H9 (cell line): ENCODE results near the gene ARHGDIB. TPM values are rescaled to one million over a fixed set of nuclear protein-coding genes. Genes with fewer than 3 reads are reported as not detected.

ENCODE experiments used
- DNase-seq: peaks from one replicate; pipeline ENCODE4 v3.0.0-alpha.2; 2017
- H2AFZ ChIP-seq: one replicate; pipeline ENCODE4 v1.6.1; 2013; ENCODE audit warnings: mild to moderate bottlenecking, low read length, control low read depth, moderate library complexity
- H2AK5ac ChIP-seq: 2 replicates; pipeline ENCODE4 v1.6.1; 2013; ENCODE audit warnings: low read length, control low read depth, mixed read lengths; ENCODE audit not compliant: insufficient read length
- H2BK120ac ChIP-seq: one replicate; pipeline ENCODE4 v1.6.1; 2013; ENCODE audit warnings: low read depth, mild to moderate bottlenecking, low read length, control low read depth, inconsistent platforms; ENCODE audit not compliant: poor library complexity, severe bottlenecking
- H2BK12ac ChIP-seq: 2 replicates; pipeline ENCODE4 v1.6.1; 2013; ENCODE audit warnings: low read length, control low read depth, mixed read lengths, low read depth; ENCODE audit not compliant: insufficient read length
- H2BK15ac ChIP-seq: 2 replicates; pipeline ENCODE4 v1.6.1; 2013; ENCODE audit warnings: low read depth, low read length, control low read depth
- H2BK20ac ChIP-seq: one replicate; pipeline ENCODE4 v1.6.1; 2013; ENCODE audit warnings: low read depth, mild to moderate bottlenecking, low read length, control low read depth, inconsistent platforms; ENCODE audit not compliant: poor library complexity, severe bottlenecking
- H2BK5ac ChIP-seq: 2 replicates; pipeline ENCODE4 v1.6.1; 2013; ENCODE audit warnings: low read length, control low read depth, mixed read lengths; ENCODE audit not compliant: insufficient read length
- H3K14ac ChIP-seq: 2 replicates; pipeline ENCODE4 v1.6.1; 2013; ENCODE audit warnings: low read length, control low read depth; ENCODE audit not compliant: insufficient read depth
- H3K18ac ChIP-seq: 2 replicates; pipeline ENCODE4 v1.6.1; 2013; ENCODE audit warnings: low read depth, mild to moderate bottlenecking, mixed read lengths, low read length, control low read depth; ENCODE audit not compliant: insufficient read length
- H3K23ac ChIP-seq: 2 replicates; pipeline ENCODE4 v1.6.1; 2013; ENCODE audit warnings: low read length, control low read depth, mixed read lengths, low read depth; ENCODE audit not compliant: insufficient read length
- H3K23me2 ChIP-seq: 2 replicates; pipeline ENCODE4 v1.6.1; 2013; ENCODE audit warnings: low read depth, mild to moderate bottlenecking, mixed read lengths, low read length, control low read depth; ENCODE audit not compliant: insufficient read length, poor library complexity, severe bottlenecking
- H3K27ac ChIP-seq: 2 replicates; pipeline ENCODE4 v1.5.1; 2013; ENCODE audit warnings: low read length, control low read depth, mixed read lengths, low read depth; ENCODE audit not compliant: insufficient read length
- H3K27me3 ChIP-seq: 2 replicates; pipeline ENCODE4 v1.6.1; 2013; ENCODE audit warnings: low read length, control low read depth, inconsistent platforms; ENCODE audit not compliant: insufficient read depth
- H3K4ac ChIP-seq: 2 replicates; pipeline ENCODE4 v1.6.1; 2013; ENCODE audit warnings: low read depth, mild to moderate bottlenecking, control low read depth, inconsistent platforms, low read length, moderate library complexity
- H3K4me1 ChIP-seq: 2 replicates; pipeline ENCODE4 v1.6.1; 2013; ENCODE audit warnings: low read length, control low read depth, inconsistent platforms; ENCODE audit not compliant: insufficient read depth
- H3K4me2 ChIP-seq: 2 replicates; pipeline ENCODE4 v1.6.1; 2013; ENCODE audit warnings: low read length, control low read depth, mixed read lengths; ENCODE audit not compliant: insufficient read length, insufficient read depth
- H3K56ac ChIP-seq: 2 replicates; pipeline ENCODE4 v1.6.1; 2013; ENCODE audit warnings: low read depth, mild to moderate bottlenecking, mixed read lengths, low read length, control low read depth; ENCODE audit not compliant: insufficient read length
- H3K79me1 ChIP-seq: 2 replicates; pipeline ENCODE4 v1.6.1; 2013; ENCODE audit warnings: low read depth, mild to moderate bottlenecking, moderate library complexity, low read length, control low read depth, inconsistent platforms; ENCODE audit not compliant: insufficient read depth, poor library complexity, severe bottlenecking
- H3K79me2 ChIP-seq: 2 replicates; pipeline ENCODE4 v1.6.1; 2013; ENCODE audit warnings: low read length, control low read depth, inconsistent platforms; ENCODE audit not compliant: insufficient read depth
- H3K9ac ChIP-seq: 2 replicates; pipeline ENCODE4 v1.6.1; 2013; ENCODE audit warnings: low read length, control low read depth, mixed read lengths; ENCODE audit not compliant: insufficient read length; ENCODE audit errors: extremely low read depth
- H3K9me3 ChIP-seq: one replicate; pipeline ENCODE4 v1.6.1; 2013; ENCODE audit warnings: low read depth, low read length, inconsistent platforms; ENCODE audit not compliant: control insufficient read depth
- H3T11ph ChIP-seq: one replicate; pipeline ENCODE4 v1.6.1; 2013; ENCODE audit warnings: mild to moderate bottlenecking, low read length, control low read depth, inconsistent platforms
- H4K20me1 ChIP-seq: one replicate; pipeline ENCODE4 v1.6.1; 2013; ENCODE audit not compliant: control insufficient read depth, insufficient read length, insufficient read depth
- H4K5ac ChIP-seq: 2 replicates; pipeline ENCODE4 v1.6.1; 2013; ENCODE audit warnings: low read depth, mild to moderate bottlenecking, mixed read lengths, low read length, control low read depth; ENCODE audit not compliant: insufficient read length
- H4K8ac ChIP-seq: replicated peaks from 2 replicates; pipeline ENCODE4 v1.6.1; 2013; ENCODE audit warnings: low read length, control low read depth, mixed read lengths, low read depth; ENCODE audit not compliant: insufficient read length
- H4K91ac ChIP-seq: 2 replicates; pipeline ENCODE4 v1.6.1; 2013; ENCODE audit warnings: low read depth, mild to moderate bottlenecking, moderate library complexity, mixed read lengths, low read length, control low read depth; ENCODE audit not compliant: insufficient read length
- H3K27ac Mint-ChIP-seq, 3 experiments: 2 replicates in 2 of 3; 3 replicates in 1 of 3; pipeline ENCODE4 v1.8.0; 2020 to 2021; ENCODE audit warnings: mixed read lengths in 3 of 3, mild to moderate bottlenecking in 1 of 3, moderate library complexity in 1 of 3
- H3K27me3 Mint-ChIP-seq: 2 replicates; pipeline ENCODE4 v1.8.0; 2021; ENCODE audit warnings: low read depth, mild to moderate bottlenecking, moderate library complexity, mixed read lengths
- H3K36me3 Mint-ChIP-seq, 3 experiments: 2 replicates in 2 of 3; 3 replicates in 1 of 3; pipeline ENCODE4 v1.8.0; 2020 to 2021; ENCODE audit warnings: low read depth in 3 of 3, mixed read lengths in 3 of 3; ENCODE audit not compliant: insufficient read depth in 1 of 3
- H3K4me1 Mint-ChIP-seq, 2 experiments: 2 replicates each; pipeline ENCODE4 v1.8.0; 2020; ENCODE audit warnings: mixed read lengths in 2 of 2
- H3K4me3 Mint-ChIP-seq, 2 experiments: 2 replicates in 1 of 2; 3 replicates in 1 of 2; pipeline ENCODE4 v1.8.0; 2020 to 2021; ENCODE audit warnings: mild to moderate bottlenecking in 2 of 2, mixed read lengths in 2 of 2, moderate library complexity in 1 of 2
- H3K9me3 Mint-ChIP-seq, 2 experiments: 2 replicates in 1 of 2; 3 replicates in 1 of 2; pipeline ENCODE4 v1.8.0; 2020; ENCODE audit warnings: mild to moderate bottlenecking in 2 of 2, mixed read lengths in 2 of 2, moderate library complexity in 1 of 2
- WGBS: extraction: QIAGEN DNeasy Blood & Tissue Kit; methylation state at CpG from one replicate; pipeline ENCODE4 v1.1.7; 2013; ENCODE audit warnings: missing lambda C conversion rate, low lambda C conversion rate, mixed read lengths; ENCODE audit not compliant: insufficient read length; ENCODE audit errors: extremely low coverage; 5-methylcytosine and 5-hydroxymethylcytosine counted together
- total RNA-seq: library from RNA; stranded (reverse); gene quantifications from 2 replicates; pipeline ENCODE4 v1.2.1, GENCODE V29; 2021
- TF ChIP-seq, protein P1 (sequence below): fragments of 200-600 bp; sonication (generic); conservative IDR thresholded peaks from 3 replicates; pipeline ENCODE4 v1.8.0; 2021; ENCODE audit warnings: antibody characterized with exemption, mild to moderate bottlenecking

The ARHGDIB gene
- total RNA-seq, 1 experiment from 2014 or later = 0.44 TPM

DNA sequence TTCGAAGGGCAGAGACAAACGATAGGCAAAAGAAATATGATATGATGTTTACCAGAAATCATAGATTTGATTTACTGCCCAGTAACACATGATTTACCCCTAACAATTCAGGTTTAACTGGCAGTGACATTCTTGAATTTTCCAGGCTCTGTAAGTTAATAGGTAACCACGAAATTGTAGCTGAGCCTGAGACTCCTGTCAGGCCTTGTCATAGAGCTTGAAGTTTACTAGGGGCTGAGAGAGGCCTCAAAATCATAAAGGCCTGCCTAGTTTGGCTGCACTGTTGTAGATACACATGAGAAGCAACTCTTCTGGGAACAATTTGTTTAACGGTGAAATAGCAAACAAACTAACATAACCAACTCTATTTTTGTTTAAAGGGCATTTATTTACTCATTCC is 26.4 kb downstream of the ARHGDIB start:
- H2AK5ac ChIP-seq = no peak overlapping the region
- H3K4me2 ChIP-seq = no peak overlapping the region
- no peak overlapping the region for H3K27ac Mint-ChIP-seq

More for the DNA sequence above, 26.4 kb downstream of the ARHGDIB start:
- Mint-ChIP-seq H3K4me3 (no peak overlapping the region), H3K4me1 (no peaks in the 10 kb centered on the region; a peak in 1 of 4 replicates), H3K9me3 (no peaks in the 10 kb centered on the region; a peak in 1 of 5 replicates), H3K27me3 (no peaks in the 10 kb centered on the region; the same call in 1 of the 2 replicates), H3K36me3 (no peaks in the 10 kb centered on the region)
- no peak overlapping the region for H3K14ac ChIP-seq
- H3K9ac ChIP-seq = no peak overlapping the region
- no peak overlapping the region for H2BK5ac ChIP-seq
- no peaks in the 10 kb centered on the region for H3K79me1 ChIP-seq
- H4K91ac ChIP-seq = no peak overlapping the region
- H2BK120ac ChIP-seq = no peak overlapping the region
- H2BK12ac ChIP-seq = no peak overlapping the region
- no peak overlapping the region for H4K5ac ChIP-seq
- no peak overlapping the region for H2BK15ac ChIP-seq
- WGBS = no CpG with 5 or more reads among the region's 4 CpGs
- no peak overlapping the region for H2AFZ ChIP-seq
- H3K23me2 ChIP-seq = no peaks in the 10 kb centered on the region
- H4K8ac ChIP-seq = no peak overlapping the region
- H3T11ph ChIP-seq = no peak overlapping the region
- no peak overlapping the region for H3K18ac ChIP-seq
- no peak overlapping the region for H3K27ac ChIP-seq
- H3K23ac ChIP-seq = no peak overlapping the region
- H3K79me2 ChIP-seq = no peaks in the 10 kb centered on the region
- H2BK20ac ChIP-seq = no peak overlapping the region
- TF ChIP-seq, protein P1, sequence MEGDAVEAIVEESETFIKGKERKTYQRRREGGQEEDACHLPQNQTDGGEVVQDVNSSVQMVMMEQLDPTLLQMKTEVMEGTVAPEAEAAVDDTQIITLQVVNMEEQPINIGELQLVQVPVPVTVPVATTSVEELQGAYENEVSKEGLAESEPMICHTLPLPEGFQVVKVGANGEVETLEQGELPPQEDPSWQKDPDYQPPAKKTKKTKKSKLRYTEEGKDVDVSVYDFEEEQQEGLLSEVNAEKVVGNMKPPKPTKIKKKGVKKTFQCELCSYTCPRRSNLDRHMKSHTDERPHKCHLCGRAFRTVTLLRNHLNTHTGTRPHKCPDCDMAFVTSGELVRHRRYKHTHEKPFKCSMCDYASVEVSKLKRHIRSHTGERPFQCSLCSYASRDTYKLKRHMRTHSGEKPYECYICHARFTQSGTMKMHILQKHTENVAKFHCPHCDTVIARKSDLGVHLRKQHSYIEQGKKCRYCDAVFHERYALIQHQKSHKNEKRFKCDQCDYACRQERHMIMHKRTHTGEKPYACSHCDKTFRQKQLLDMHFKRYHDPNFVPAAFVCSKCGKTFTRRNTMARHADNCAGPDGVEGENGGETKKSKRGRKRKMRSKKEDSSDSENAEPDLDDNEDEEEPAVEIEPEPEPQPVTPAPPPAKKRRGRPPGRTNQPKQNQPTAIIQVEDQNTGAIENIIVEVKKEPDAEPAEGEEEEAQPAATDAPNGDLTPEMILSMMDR = no peak
- no peaks in the 10 kb centered on the region for H3K4me1 ChIP-seq
- no peak overlapping the region for H3K56ac ChIP-seq
- DNase-seq = no peak
- no peaks in the 10 kb centered on the region for H3K27me3 ChIP-seq
- no peaks in the 10 kb centered on the region for H3K9me3 ChIP-seq
- no peaks in the 10 kb centered on the region for H4K20me1 ChIP-seq
- no peak overlapping the region for H3K4ac ChIP-seq
